Loucy (cell line): ENCODE results near the gene AK3.

Source experiments
- H2AFZ ChIP-seq: fragments of 200-600 bp; sonication (generic); 2 replicates; pipeline ENCODE4 v1.6.0; 2016; ENCODE audit warnings: antibody characterized with exemption, mild to moderate bottlenecking, low read length, moderate library complexity
- H3F3A ChIP-seq: fragments of 200-600 bp; 2 replicates; pipeline ENCODE4 v1.6.0; 2016; ENCODE audit warnings: antibody characterized with exemption, low read depth, mild to moderate bottlenecking
- H3K27me3 ChIP-seq: fragments of 200-600 bp; sonication (generic); 2 replicates; pipeline ENCODE4 v1.6.1; 2014; ENCODE audit warnings: low read length, mild to moderate bottlenecking; ENCODE audit not compliant: insufficient read depth, poor library complexity, severe bottlenecking
- H3K36me3 ChIP-seq: fragments of 200-600 bp; sonication (generic); 2 replicates; pipeline ENCODE4 v1.6.1; 2016; ENCODE audit warnings: low read length; ENCODE audit not compliant: insufficient read depth
- H3K4me1 ChIP-seq: fragments of 200-600 bp; sonication (generic); 2 replicates; pipeline ENCODE4 v1.5.1; 2014; ENCODE audit warnings: low read length, mild to moderate bottlenecking; ENCODE audit not compliant: insufficient read depth, poor library complexity, severe bottlenecking
- H3K4me2 ChIP-seq: fragments of 200-600 bp; sonication (generic); 2 replicates; pipeline ENCODE4 v1.6.0; 2014; ENCODE audit warnings: antibody characterized with exemption, low read length, low read depth, mild to moderate bottlenecking; ENCODE audit not compliant: poor library complexity, severe bottlenecking
- H3K4me3 ChIP-seq: fragments of 200-600 bp; sonication (generic); 2 replicates; pipeline ENCODE4 v1.5.1; 2014; ENCODE audit warnings: low read length, mild to moderate bottlenecking, mixed read lengths; ENCODE audit not compliant: poor library complexity, severe bottlenecking
- H3K79me2 ChIP-seq: fragments of 200-600 bp; sonication (generic); 2 replicates; pipeline ENCODE4 v1.6.1; 2014; ENCODE audit warnings: low read length; ENCODE audit not compliant: insufficient read depth
- H3K9ac ChIP-seq: fragments of 200-600 bp; sonication (generic); 2 replicates; pipeline ENCODE4 v1.6.0; 2014; ENCODE audit warnings: mild to moderate bottlenecking, low read depth, low read length, moderate library complexity; ENCODE audit not compliant: poor library complexity, severe bottlenecking
- H3K9me2 ChIP-seq: fragments of 200-600 bp; sonication (generic); replicated peaks from 2 replicates; pipeline ENCODE4 v1.6.1; 2016; ENCODE audit warnings: low read depth, low read length, mixed read lengths
- H3K9me3 ChIP-seq: fragments of 200-600 bp; sonication (generic); 2 replicates; pipeline ENCODE4 v1.6.1; 2014; ENCODE audit warnings: mild to moderate bottlenecking, antibody characterized with exemption, low read length, low read depth; ENCODE audit not compliant: insufficient read depth
- H4K20me1 ChIP-seq: fragments of 200-600 bp; sonication (generic); 2 replicates; pipeline ENCODE4 v1.6.0; 2014; ENCODE audit warnings: antibody characterized with exemption, low read length, mild to moderate bottlenecking; ENCODE audit not compliant: insufficient read depth, poor library complexity, severe bottlenecking
- EZH2phosphoT487 ChIP-seq: fragments of 200-600 bp; IDR thresholded peaks from 2 replicates; pipeline ENCODE4 v1.6.1; 2018; ENCODE audit warnings: antibody characterized with exemption, mild to moderate bottlenecking, moderate library complexity, borderline replicate concordance
- TF ChIP-seq, protein P1 (sequence below): fragments of 200-600 bp; sonication (generic); conservative IDR thresholded peaks from 2 replicates; pipeline ENCODE4 v1.5.1; 2014; ENCODE audit warnings: mild to moderate bottlenecking, antibody characterized with exemption, low read length

The AK3 gene

GRCh38 chr9:4690144-4690543 is 50.9 kb downstream of the AK3 start:
- Histone ChIP-seq H3K27me3 (no peaks in the 10 kb centered on the region), H3K79me2 (peaks cover 10% of the 10 kb centered on the region; the same call in 1 of the 2 replicates), H3K9me2 (no peaks in the 10 kb centered on the region), H3K4me2 (peak overlapping the region; percentile 2), H3K9me3 (no peaks in the 10 kb centered on the region), H3K9ac (no peak overlapping the region), H2AFZ (no peak overlapping the region), H3F3A (no peaks in the 10 kb centered on the region), H3K36me3 (peaks cover 15% of the 10 kb centered on the region; the same call in 1 of the 2 replicates), H3K4me3 (no peak overlapping the region), H3K4me1 (peaks cover 9% of the 10 kb centered on the region), H4K20me1 (no peaks in the 10 kb centered on the region)
- no peak for TF ChIP-seq EZH2phosphoT487
- TF ChIP-seq, protein P1, sequence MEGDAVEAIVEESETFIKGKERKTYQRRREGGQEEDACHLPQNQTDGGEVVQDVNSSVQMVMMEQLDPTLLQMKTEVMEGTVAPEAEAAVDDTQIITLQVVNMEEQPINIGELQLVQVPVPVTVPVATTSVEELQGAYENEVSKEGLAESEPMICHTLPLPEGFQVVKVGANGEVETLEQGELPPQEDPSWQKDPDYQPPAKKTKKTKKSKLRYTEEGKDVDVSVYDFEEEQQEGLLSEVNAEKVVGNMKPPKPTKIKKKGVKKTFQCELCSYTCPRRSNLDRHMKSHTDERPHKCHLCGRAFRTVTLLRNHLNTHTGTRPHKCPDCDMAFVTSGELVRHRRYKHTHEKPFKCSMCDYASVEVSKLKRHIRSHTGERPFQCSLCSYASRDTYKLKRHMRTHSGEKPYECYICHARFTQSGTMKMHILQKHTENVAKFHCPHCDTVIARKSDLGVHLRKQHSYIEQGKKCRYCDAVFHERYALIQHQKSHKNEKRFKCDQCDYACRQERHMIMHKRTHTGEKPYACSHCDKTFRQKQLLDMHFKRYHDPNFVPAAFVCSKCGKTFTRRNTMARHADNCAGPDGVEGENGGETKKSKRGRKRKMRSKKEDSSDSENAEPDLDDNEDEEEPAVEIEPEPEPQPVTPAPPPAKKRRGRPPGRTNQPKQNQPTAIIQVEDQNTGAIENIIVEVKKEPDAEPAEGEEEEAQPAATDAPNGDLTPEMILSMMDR = no peak

- Histone ChIP-seq H3K9me2 (no peaks in the 10 kb centered on the region), H3K4me2 (peak overlapping the region; percentile 2)
These were observed 51.3 kb downstream of the AK3 start for GRCh38 chr9:4689687-4690104.

DNA sequence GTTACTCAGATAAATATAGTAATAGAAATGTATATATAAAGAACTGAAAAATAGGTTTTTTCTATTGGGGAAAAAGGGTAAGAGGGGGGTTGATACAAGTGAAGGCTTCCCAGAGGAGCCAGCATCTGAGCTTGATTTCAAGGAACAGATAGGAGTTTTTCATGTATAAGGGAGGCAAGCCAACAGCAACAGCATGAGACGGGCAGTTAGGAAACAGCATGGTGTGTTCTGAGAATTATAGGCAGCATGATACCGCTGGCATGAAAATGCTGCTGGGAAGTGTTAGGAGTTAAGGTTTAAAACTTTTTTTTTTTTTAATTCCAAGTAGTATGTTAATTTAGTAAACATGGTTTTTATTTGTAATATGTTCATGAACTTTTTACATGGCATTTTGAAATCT is 52.0 kb downstream of the AK3 start:
- no peak for TF ChIP-seq EZH2phosphoT487
- TF ChIP-seq, protein P1 = no peak
- H3K4me2 ChIP-seq = no peak overlapping the region
- peaks cover 13% of the 10 kb centered on the region; the same call in 1 of the 2 replicates for H3K79me2 ChIP-seq
- no peaks in the 10 kb centered on the region for H3K9me3 ChIP-seq
- no peaks in the 10 kb centered on the region for H3F3A ChIP-seq
- no peaks in the 10 kb centered on the region for H3K9me2 ChIP-seq
- no peaks in the 10 kb centered on the region for H3K27me3 ChIP-seq
- no peak overlapping the region for H3K9ac ChIP-seq
- peaks cover 6% of the 10 kb centered on the region for H4K20me1 ChIP-seq
- H3K4me1 ChIP-seq = peaks cover 16% of the 10 kb centered on the region
- no peak overlapping the region for H3K4me3 ChIP-seq
- peaks cover 15% of the 10 kb centered on the region; the same call in 1 of the 2 replicates for H3K36me3 ChIP-seq
- no peak overlapping the region for H2AFZ ChIP-seq

More at GRCh38 chr9:4689687-4690104, 51.3 kb downstream of the AK3 start:
- Histone ChIP-seq H2AFZ (no peak overlapping the region), H3K4me1 (peaks cover 12% of the 10 kb centered on the region), H3K36me3 (peaks cover 15% of the 10 kb centered on the region; the same call in 1 of the 2 replicates), H3K27me3 (no peaks in the 10 kb centered on the region), H3K79me2 (peaks cover 9% of the 10 kb centered on the region; the same call in 1 of the 2 replicates), H3K9ac (no peak overlapping the region), H3F3A (no peaks in the 10 kb centered on the region), H4K20me1 (peaks cover 2% of the 10 kb centered on the region), H3K4me3 (no peak overlapping the region), H3K9me3 (no peaks in the 10 kb centered on the region)
- TF ChIP-seq, protein P1 = no peak
- TF ChIP-seq EZH2phosphoT487 = no peak
